Embryonic facial prominence (tissue), 1 donor: ENCODE measurements around the gene PCED1B.
"Not testable (repeated sequence)": the region's sequence is repeated elsewhere in the genome, so short reads cannot be mapped to it uniquely, and the experiment has no call there.

ENCODE experiments used
- DNase-seq: peaks from one replicate; pipeline ENCODE4 v3.0.0-alpha.2; 2016; ENCODE audit errors: extremely low spot score

The PCED1B gene

DNA sequence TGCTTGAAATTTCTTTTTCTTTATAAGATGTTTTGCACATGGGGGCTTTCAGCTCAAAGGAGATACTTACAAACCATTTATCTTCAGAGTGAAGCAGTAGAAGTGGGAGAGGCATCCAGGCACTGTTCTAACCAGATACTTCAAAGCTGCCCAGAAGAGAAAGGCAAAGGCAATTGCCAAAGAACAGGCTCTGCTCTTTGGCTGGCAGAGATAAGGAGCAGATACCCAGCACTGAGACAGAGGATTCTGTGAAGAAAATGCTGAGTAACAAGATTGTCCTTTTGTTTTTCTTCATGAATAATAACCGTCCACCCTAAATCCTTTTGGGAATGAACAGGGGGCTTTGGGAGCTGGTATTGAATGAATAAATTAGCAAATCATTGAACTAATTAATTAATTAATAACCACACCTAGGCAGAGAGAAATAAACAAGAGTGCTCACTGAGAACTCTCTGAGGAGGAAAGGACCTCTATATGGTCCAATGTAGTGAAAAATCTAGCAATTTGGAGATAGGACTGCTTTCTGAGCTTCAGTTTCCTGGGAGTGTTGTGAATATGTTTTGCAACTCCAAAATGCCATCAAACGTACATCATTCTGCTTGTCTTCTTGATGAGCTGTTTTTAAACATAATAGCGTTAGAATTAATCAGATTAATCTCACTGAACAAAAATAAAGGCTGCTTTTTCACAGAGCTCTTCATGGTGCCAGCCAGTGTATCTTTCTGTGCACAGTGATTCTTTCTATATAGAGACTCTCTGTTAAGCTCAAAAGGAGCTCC is 193.2 kb downstream of the PCED1B start:
- no peak for DNase-seq

DNA sequence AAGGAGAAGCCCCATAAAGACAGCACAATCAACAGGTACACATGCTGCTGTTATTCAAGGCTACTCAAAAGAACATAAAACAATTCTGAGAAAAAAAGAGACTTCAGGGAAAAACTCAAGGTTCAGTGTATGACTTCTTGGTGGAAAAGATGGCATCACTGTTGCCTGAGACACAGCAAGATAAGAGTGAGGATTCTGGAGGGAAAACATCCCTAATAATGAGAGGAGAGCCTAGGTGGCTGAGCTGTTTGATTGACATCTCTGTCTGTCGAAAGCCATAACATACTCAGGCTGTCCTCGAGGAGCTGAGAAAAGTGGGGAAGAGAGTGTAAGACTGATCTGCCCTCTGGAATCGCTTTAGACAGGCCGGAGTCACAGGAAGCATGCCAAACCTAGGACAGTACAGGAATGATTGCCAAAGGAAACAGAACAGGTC is 193.8 kb downstream of the PCED1B start:
- no peak for DNase-seq

DNA sequence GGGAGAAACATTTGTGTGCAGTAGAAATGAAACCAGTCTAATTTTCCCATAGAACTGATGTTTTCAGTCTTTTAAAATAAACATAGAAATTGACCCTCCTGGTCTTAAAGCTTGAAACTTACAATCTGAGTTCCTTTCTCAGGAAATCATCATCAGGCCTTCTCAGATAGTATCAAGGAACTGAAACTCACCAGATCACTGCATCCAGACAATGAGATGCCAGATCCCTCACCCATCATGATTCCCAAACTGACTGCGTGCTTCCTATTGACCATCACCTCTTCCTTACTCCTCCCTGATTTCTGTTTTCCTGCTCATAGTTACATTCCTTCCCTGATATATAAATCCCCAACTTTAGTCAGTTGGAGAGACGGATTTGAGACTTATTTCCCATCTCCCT is 195.3 kb downstream of the PCED1B start:
- no peak for DNase-seq

DNA sequence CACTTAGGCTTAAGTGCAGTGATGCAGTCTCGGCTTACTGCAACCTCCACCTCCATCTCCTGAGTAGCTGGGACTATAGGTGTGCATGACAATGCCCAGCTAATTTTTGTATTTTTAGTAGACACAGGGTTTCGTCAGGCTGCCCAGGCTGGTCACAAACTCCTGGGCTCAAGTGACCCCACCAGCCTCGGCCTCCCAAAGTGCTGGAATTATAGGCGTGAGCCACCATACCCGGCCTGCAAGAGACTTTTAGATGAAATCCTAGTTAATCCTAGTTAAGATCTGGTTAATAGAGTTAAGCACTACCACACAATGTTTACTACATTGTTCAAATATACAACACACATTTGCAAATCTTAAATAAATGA is 196.8 kb downstream of the PCED1B start:
- no peak for DNase-seq

DNA sequence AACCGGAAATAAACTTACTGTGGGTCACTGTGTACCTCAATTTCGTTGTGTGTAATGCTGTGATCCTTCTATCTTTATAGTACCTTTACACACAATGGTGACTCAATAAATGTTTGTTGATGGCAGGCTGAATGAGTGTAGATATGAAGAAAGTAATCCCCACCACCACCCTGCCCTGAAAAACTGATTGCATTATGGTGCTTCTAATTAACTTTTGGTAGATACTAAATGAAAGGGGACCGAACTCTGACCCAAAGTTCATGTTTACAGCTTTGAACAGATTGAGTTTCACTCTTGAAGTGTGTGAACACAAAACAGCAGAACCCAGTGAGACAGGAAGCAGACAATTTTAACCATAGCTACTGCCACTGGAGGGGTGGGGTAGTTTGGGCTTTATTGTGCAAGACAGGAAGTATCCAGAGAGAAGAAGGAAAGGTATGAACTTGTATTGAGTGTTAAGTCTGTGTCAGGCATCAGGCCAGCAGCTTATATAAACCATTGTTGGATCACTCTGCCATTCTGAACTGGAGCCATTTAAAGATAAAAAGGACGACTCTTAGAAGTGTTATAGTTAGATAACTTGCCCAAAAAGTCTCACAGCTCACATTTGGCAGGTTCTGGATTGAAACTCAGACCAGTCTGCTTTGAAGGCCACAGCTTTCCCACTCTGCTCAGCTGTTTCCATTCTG is 197.3 kb downstream of the PCED1B start:
- no peak for DNase-seq

DNA sequence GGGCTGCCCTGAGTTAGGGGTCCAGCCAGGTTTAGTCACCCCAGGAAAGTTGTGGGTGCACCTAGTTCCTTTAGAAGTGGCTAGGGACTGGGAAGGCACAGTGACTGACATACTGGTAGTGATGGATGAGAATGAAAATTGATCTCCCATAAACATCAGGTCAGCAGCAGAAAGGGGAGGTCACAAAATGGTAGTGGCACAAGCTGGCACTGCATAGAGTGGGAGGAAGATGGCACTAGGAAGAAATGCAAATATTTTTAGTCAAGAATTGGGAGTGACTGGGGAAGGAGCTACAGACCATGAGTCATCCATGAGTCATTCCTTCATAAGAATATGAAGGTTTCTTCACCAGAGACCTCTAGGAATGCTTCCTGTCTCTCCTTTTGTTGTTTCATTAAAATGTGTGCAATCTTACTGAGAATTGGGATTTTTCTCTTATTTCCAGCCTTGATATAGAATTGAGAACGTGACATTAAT is 198.6 kb downstream of the PCED1B start:
- DNase-seq = no peak

DNA sequence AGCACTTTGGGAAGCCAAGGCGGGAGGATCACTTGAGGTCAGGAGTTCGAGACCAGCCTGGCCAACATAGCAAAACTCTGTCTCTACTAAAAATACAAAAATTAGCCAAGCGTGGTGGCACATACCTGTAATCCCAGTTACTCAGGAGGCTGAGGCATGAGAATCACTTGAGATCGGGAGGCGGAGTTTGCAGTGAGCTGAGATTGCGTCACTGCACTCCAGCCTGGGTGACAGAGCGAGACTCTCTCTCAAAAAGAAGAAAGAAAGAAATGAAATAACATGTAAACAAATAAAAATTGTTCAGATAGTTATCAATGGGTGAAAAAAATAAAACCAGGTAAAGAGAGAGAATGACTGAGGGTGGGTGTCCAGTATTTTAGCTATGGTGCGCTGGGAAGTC is 200.3 kb downstream of the PCED1B start:
- DNase-seq = not testable (repeated sequence)

DNA sequence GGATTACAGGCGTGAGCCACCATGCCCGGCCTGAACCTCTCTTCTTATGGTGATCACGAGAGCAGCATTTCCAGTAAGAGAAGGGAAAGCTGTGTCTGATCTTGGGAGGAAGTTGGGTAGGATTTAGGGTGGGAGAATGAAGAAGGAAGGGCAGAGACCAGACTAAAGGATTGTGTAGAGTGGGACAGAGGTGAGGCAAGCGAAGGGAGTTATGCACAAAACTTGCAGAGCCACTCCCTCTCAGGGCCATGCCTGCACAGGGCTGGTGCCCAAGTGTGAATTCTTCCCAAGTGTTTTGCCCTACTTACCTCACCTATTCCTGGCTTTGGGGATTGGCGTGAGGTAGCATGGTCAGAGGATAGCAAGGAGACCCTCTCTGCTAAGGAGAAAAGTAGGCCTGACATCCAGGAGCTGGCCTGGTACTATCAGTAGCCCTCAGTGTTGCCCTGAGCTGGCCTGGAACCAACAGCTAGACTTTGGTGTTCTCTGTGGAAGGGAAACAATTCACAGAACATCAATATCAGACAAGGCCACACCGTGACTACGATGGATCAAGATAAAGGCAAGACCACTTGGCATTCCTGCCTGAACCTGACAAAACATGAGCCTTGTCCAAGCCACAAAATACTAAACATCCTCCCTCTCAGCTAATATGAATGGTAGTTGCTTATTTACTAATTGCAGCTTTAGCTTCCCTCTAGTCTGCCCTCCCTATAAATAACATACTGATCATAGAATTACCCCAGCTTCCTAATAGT is 201.3 kb downstream of the PCED1B start:
- no peak for DNase-seq

DNA sequence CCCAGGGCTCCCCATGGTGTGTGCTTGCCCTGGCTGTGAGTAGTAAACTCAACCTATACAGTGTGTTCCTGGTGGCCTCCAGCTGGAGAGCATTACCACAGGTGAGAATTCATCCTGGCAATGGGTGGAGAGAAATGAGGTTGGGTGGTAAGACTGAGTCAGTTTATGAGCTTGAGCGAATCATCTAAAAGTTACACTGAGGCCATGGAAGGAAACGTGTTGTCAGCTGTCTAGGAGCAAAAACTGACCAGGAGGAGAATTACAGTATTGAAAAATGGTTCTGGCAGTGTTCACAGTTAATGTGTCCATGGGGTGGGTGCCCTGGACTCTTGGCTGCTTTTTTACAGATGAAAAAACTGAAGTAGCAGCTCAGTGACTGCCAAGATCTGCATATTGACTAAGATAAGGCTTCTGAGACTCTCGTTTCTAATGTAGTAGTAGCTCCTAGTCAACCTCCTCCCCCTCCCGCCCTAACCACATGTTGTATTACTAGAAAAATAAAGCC is 202.3 kb downstream of the PCED1B start:
- DNase-seq = no peak

DNA sequence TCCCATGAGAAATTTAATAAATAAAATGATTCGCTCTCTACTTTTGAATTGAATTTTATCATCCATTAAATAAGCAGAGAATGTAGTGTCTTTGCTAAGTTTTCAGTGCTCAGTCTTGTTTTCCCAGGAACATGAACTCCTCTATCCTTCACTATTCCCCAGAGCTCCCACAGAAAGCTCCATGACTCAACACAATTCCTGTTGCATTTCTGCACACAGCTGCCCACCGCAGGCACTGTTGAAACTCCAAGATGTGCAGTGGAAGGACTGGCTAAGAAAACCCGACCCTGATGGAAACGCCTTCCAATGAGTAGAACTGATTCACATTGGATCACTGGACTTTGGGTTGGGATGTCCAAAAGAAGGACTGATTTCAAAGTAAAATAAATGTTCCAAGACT is 202.8 kb downstream of the PCED1B start:
- no peak for DNase-seq
